ENCODE data around the gene FAM216A.

The FAM216A gene

GRCh38 chr12:110538869-110539622, 70.4 kb downstream of the FAM216A start:
- peaks cover 22 to 35% of the 10 kb centered on the region in 2 donors for H3K36me3 ChIP-seq (ENCODE audit: control insufficient read depth in 2 of 2, insufficient read depth in 2 of 2, low read length in 2 of 2)
- no peaks in the 10 kb centered on the region for H3K27me3 ChIP-seq (ENCODE audit: control insufficient read depth in 2 of 2, insufficient read depth in 2 of 2, low read length in 2 of 2)
- no peak overlapping the region for H3K9ac ChIP-seq (ENCODE audit: low read depth in 1 of 2, low read length in 2 of 2)
- H3K4me3 ChIP-seq (ENCODE audit: low read length in 2 of 2): no peak overlapping the region
- H3K27ac ChIP-seq (ENCODE audit: low read depth in 2 of 2, low read length in 2 of 2): peak overlapping the region; percentile 58 to 74
- no peaks in the 10 kb centered on the region for H3K9me3 ChIP-seq (ENCODE audit: control insufficient read depth in 2 of 2, low read length in 2 of 2)
- H3K4me1 ChIP-seq (ENCODE audit: control insufficient read depth in 2 of 2, insufficient read depth in 2 of 2, low read length in 2 of 2): peaks cover 23 to 28% of the 10 kb centered on the region in 2 donors
